T follicular helper cell (primary cell): Measurements from ENCODE around the gene TOM1.
A peak's percentile ranks its signal among the peaks of the same experiment; 100 is the strongest.

Experiments used
- DNase-seq: peaks from one replicate; pipeline ENCODE4 v3.0.0-alpha.2; 2020; ENCODE audit warnings: low read depth

TOM1 gene

DNA sequence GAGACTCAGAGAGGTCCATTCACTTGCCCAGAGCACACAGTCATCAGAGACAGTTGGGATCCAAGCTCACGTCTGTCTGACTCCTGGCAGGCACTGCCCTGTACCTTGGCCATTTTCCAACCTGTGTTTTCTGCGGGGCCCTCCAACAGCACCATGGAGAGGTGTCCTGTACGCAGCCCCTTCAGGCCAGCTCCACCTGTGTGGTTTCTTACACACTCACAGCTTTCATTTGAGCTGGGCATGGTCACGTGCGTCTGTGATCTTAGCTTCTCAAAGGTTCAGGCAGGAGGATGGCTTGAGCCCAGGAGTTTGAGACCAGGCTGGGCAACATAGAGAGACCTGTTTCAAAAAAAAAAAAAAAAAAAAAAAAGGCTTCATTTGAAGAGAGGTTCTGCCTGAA lies 24.4 kb downstream of the TOM1 start:
- no peak for DNase-seq

DNA sequence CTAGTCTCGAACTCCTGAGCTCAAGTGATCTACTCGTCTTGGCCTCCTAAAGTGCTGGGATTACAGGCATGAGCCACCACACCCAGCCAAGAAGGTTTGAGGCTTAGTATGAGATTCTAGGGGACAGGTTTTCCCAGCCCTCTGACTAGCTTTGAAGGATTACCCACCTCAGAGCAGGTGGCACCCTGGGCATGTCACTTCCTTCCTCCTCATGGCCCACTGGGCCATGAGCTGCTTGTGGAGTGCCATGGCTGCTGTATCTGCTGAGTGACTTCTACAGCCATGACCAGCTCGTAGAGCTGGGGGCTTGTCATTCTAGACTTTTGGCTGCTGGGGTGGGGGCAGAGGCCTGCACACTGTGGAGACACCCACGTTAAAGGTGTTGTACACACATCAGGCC lies 25.1 kb downstream of the TOM1 start:
- no peak for DNase-seq

DNA sequence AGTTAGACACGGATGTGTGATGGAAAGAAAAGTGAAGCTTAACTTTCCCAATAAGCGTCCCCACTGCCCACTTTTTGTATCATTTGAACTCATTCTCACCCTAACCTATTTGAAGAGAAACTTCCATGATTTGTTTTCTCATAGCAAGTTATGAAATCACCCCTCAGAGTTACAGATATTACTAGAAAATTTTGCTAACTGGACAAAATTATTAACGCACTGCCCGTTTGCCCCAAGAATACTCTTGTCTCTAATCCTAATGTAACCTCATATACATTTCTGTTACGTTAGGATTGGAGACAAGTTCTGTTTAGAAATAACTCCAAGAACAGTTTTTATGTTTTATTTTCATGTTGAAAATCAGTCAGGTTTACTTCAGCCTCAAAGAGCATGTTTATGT lies 25.5 kb downstream of the TOM1 start:
- DNase-seq, result no peak

DNA sequence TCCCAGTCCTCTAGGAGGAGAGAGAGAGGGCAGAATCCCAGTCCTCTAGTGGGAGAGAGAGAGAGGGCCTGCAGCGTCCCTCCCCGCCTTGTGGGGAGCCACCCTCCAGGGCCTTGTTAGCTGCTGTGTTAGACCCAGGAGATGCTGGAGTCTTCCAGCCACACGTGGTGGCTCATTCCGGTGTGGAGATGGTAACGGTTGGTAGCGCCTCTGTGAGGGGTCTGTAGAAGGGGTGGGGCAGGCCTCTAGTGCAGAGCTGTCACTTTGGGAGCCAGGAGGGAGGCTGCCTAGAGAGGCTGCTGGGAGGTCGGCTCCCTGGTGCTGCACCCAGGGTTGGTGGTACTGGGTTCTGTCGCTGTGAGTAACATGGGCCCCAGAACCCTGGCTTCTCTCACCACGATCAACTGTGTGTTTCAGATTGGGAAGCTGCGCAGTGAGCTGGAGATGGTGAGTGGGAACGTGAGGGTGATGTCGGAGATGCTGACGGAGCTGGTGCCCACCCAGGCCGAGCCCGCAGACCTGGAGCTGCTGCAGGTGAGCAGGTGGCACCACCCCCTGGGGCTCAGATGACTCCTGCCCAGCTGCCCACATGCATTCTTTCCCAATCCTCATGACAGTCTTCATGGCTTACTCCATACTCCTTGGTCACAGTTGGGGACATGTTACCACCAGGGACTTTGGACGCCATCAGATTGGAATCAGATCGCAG lies 27.3 kb downstream of the TOM1 start:
- DNase-seq, result no peak

DNA sequence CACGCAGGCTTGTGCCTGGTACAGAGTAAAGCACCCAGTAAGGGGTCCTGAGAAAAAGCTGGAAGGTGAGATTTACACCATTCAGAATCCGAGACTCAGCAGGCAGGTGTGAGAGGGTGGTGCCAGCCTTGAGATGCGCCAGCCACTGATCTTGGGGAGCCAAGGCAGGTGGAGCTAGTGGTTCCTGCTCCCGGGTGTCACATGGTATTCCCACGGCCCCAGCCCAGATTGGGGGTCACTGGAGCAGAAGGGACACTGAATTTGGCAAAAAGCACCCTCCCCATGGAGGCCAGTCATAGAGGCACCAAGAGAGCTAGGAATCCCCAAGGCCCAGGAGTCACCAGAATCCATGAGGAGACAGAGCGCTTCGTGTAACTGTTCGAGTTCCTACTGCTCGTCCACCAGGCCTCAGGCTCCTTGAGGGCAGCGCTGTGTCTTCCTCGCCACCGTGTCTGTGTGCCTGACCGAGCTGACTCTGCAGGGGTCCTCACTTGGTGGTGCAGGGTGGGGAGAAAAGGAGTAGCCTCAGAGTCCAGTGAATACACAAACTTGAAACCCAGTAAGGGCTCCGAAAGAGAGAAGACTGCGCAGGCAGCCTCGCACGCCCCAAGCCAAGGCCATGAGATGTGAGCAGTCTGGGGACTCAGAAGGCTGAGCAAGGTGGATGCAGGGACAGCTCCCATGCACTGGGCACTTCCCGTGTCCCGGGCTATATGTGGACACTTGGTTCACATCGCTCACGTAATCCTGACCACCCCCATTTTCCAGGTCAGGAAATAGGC lies 28.2 kb downstream of the TOM1 start:
- no peak for DNase-seq

DNA sequence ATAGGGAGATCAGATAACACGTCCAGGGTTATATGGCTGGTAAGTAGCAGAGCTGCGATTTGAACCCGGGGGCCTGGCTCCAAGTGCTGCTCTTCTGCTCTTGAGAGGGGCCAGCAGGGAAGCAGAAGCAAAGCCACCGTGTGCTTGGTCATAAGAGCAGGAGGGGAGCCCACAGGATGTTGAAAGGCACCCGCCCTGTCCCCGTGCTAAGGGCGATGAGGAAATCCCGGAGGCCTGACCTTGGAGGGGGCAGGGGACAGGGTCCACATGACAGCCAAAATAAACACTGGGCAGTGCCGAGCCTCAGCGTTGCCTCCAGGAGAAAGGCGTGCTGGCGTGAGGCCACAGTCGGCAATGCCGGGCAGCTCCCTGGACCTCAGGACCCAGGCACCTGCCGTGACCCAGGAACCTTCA lies 28.8 kb downstream of the TOM1 start:
- no peak for DNase-seq

DNA sequence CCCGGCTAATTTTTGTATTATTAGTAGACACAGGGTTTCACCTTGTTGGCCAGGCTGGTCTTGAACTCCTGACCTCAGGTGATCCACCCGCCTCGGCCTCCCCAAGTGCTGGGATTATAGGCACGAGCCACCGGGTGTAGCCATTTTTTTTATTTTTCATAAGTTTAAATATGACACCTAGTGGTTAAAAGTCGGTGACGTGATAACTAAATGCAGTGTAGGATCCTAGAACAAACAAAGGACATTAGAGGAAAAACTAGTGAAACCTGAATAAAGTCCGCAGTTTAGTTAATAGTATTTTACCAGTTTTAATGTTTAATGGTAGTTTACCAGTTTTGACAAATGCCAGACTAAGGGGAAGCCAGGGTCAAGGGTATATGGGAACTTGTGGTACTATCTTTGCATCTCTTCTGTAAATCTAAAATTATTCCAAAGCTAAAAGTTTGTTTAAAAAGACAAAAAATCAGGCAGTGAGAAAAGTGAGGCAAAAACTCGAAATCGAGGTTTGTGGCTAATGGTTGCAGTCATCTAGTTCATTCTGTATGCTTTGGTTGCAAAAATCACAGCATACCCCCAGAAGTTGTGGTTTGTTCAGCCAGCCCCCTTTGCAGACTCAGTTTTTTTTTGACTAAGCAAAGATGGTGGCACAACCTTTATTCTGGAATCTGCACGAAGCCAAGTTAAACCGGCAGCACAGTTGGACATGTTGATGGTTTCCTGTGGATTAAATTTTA lies 29.6 kb downstream of the TOM1 start:
- DNase-seq, result no peak

DNA sequence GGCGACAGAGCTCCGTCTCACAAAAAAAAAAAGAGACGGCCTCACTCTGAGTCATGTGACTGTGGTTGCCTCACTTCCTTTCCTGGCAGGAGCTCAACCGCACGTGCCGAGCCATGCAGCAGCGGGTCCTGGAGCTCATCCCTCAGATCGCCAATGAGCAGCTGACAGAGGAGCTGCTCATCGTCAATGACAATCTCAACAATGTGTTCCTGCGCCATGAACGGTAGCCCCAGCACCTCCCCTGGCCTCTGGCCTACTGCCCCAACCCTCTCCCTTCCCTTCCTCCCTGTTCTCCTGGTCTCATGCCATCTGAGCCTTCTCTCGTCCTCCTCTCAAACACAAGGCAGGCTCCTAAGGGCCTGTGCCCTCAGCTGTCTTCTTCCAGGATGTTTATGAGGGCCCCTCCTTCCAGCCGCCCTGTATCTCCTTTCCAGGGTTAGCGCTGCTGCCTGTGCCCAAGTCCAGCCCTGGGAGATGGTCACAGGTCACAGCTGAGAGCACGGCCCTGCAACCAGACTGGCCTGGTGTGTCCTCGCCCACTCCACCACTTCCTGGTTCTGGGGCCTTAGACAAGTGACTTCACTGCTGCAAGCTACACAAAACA lies 30.7 kb downstream of the TOM1 start:
- peak; percentile 44 for DNase-seq

DNA sequence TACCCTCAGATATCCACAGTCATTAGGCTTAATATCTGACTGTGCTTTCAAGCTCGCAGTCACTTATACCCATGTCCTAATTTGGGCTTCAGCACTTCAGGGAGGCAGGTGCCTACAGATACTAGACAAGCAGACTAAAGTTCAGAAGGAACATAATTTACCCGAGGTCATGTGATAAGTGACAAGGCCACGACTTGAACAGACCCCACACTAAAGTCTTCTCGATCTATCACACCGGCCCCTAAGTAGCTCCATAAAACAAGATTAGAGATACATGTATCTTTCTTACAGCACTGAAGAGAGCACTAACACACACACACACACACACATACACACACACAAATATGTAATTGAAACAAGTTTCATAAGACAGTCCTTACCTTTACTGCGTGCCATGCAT lies 32.6 kb downstream of the TOM1 start:
- DNase-seq, result no peak

DNA sequence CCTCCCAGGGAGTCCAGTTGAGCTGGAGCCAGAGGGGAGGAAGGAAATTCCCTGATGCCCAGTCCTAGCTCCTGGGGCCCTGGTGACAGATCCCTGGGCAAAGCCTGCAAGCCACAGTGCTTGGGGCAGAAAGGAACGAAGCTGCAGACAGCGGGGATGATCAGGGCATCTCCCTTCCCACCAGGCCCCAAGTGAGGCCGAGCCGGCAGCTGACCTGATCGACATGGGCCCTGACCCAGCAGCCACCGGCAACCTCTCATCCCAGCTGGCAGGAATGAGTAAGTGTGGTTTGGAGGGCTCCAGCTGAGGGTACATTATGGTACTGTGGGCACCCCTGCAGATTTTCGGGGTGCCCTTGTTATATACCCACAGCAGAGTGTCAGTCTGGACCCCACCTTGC lies 33.5 kb downstream of the TOM1 start:
- DNase-seq, result no peak

DNA sequence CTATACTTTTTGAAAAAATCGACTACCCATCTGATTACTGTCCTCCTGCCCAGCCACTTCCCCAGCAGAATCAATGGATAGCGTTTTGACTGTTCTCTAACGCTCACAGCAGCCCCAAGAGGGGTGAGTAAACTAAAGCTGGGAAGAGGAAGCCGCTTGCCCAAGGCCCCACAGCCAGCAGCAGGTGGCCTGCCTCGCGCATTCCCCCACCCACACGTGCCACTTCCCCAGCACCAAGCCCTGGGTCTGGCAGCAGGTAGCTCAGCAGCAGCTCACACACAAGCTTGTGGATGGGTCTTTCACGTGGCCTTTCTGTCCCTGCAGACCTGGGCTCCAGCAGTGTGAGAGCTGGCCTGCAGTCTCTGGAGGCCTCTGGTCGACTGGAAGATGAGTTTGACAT lies 34.3 kb downstream of the TOM1 start:
- no peak for DNase-seq

DNA sequence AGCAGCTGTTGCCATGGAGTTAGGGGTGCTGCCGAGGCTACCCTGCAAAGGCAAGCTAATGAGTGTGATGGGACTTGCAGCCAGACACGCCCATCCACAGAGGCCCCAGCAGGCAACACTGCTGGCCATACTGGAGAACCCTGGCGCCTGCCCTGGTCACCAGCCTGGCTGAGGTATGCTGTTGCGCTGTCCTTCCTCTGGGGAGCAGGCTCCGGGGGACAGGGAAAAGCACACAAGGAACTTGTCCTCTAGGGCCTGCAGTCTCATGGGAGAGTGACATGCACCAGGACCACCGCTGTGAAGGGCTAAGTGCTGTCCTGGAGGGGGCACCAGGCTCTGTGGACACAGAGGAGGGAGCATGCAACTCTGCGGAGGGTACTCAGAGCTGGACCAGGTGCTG lies 35.8 kb downstream of the TOM1 start:
- no peak for DNase-seq

DNA sequence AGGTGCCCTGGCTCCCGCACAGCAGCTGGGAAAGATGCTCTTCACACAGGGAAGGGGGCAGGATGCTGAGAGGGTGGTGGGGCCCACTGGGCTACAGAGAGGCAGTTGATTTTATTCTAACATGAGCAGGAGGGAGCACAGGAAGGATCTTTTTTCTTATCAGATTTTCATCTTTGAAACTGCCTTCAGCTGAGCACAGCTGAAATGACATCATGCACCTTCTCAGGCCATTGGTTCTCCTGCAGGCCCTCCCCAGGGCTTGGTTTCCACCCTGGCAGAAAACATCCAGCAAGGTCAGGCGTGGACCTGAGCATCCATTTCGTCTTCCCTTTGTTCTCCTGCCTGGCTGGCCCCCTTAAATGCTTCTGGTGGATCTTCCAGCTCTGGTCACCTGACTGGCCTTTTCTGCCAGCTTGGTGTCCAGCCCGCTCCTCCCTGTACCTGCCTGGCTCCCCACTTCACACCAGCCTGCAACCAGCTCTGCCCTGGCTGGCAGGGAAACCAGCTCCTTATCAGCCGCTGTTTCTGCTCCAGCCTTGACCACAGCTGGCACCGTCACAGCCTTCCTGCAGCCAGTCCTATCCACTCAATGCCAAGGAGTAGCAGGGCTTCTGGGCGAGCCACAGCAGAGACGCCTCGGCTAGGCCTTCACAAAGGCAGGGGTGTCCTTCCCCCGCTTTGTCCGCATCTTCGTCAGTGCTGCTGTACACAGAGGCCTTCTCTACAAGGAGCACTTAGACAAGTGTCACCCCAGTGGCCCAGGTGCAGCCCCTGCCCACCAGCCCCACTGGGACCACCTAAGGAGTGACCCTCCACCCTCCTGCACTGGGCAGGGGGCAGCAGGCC lies 36.5 kb downstream of the TOM1 start:
- DNase-seq, result no peak

DNA sequence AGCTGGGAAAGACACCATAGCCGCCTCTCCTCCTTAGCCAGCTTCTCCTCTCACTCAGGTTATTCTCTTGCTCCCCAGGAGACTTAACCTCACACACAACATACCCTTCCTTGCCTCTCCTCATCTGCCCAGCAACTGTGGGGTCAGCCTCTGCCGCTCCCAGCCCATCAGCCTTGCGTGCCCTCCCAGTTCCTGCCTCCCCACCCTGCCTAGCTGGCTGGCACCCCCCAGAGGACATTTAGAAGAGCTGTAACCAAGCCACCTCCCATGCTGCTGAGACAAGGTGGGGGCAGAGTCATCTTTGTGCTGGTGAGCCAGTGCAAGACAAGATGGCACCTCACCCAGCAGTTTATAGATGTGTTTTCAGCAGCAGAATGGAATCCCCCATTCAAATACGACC lies 38.2 kb downstream of the TOM1 start:
- DNase-seq, result no peak

DNA sequence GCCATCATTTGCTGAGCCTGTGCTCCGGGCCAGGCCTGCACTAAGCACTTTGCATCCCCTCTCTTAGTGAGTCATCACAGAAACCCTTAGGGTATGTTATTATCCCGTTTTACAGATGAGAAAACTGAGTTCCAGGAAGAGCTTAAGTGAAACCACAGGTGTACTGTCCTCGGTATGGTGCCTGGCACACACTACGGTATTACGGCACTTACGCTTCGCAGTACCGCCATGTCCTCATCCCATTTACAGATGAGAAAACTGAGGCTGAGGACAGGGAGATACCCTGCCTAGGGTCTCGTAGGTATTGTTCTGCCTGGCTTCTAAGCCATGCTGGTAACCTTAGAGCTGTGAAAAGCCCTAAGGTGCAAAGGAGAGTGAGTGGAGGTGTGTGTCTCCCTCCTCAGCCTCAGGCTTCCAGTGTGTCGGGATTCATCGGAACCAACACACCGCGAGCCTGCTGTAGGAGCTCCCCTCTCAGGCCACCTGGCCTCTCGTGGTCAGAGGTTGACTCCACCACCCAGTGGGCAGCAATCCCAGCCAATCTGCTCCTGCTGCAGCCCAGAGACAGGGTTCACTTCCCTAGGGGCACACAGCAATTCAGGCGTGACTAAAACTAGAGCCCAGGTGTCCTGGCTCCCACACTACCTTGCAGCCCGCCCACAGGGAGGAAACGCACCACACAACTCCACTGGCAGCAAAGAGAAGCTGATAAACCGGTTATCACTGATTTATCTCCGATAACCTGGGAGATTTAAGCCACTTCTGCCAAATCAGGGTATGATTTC lies 41.6 kb downstream of the TOM1 start:
- DNase-seq, result no peak

DNA sequence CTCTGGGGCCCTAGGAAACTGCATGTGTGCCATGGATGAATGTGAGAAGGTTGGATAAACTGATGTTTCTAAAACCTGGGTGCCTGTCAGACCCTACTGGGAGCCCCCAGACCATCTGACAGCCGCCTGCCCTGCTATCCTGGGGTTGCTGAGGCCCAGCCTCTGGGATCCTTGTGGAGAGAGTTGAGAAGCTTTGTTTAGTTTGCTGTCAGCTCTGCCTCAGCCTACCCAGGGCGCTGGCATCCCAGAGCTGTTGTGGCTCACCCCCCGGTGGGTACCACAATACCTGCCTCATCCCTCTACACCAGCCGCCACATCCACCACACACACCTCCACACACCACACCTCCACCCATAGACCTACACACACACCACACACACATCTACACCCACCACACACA lies 42.7 kb downstream of the TOM1 start:
- no peak for DNase-seq

DNA sequence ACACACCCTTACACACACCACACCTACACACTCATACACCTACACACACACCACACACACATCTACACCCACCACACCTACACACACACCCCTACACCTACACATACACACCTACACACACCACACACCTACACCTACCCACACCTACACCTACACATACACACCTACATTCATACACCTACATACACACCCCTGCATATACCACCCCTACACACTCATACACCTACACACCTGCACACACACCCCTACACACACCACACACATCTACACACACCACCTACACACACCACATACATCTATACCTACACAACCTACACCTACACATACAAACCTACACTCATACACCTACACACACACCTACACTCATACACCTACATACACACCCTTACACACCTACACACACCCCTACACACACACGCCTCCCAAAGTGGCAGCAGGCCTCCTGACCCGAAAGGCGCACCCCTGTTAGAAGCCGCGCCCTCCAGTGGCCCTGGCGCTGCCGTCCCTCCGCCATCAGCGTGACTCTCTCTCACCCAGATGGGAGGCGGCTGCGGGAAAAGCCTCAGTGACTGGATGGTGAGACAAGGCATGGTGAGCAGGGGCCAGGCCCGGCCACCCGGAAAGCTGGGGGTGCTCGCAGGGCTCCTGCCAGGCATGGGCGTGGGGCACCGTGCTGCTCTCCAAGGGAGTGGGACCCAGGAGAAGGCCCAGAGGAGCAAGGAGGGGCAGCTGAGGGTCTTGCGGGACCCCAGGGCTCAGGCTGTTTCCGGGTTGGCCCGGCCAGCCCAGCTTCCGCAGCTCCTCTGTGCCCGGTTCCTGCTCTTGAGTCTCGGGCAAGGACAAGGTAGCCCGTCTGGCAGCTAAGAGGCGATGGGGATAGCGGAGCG lies 44.2 kb downstream of the TOM1 start:
- no peak for DNase-seq

DNA sequence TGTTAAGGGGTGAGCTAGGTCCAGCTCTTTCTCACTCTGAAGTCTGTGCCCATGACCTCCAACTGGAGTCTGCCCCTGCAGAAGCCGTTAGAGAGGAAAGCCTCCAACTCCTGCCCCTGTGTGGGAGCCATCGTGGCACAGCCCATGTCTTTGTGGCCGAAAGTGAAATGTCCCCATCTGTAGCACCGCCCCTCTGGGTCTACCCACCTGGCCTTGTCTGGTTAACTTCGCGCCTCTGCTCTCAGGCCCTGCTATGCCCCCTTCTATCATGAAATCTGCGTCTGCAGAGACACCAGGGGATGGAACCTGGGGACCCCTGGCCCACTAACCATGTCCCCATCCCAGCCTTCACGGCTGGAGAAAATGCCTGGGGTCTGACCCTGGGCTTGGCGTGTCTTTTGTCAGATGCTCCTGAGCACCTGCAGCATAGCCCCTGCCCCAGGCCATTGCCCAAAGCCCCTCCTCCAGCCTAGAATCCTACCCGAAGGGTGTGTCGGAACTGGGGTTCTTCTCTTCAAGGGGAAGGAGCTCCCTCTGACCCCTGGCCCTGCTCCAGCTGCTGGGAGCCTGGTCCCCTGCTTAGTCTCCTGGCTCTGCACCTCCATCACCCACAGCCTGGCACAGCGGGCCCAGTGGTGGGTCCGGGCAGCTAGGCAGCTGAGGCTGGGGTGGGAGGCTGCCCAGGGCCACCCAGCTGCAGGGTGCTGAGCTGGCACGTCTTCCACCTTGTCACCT lies 45.4 kb downstream of the TOM1 start:
- DNase-seq, result no peak
